IMR-90 (cell line): ENCODE measurements around the gene C8A. TPM values are rescaled to one million over a fixed set of nuclear protein-coding genes. Genes with fewer than 3 reads are reported as not detected.

ENCODE experiments used
- ATAC-seq: fragments of 200-7000 bp; cut with Tn5 transposase; 2 replicates; pipeline ENCODE4 v1.9.1; 2020; ENCODE audit warnings: low read depth, mild to moderate bottlenecking, moderate library complexity
- BruUV-seq: library from RNA; stranded (reverse); fragments of 400-500 nt; replicated peaks from 2 replicates; lab custom pipeline; 2021; lab: Mats Ljungman, UMichigan
- CTCF ChIA-PET: fragments of 300-600 bp; formaldehyde crosslinking; extraction: SDS; loops from one replicate; lab custom pipeline; 2021; ENCODE audit warnings: antibody characterized with exemption; lab: Yijun Ruan, JAX
- POLR2A ChIA-PET: fragments of 300-600 bp; sonication (Branson Sonifier 250); formaldehyde crosslinking; loops from one replicate; lab custom pipeline; 2022; ENCODE audit warnings: antibody characterized with exemption; ENCODE audit not compliant: unreplicated experiment; lab: Charles Lee
- DNase-seq: peaks from one replicate; pipeline ENCODE4 v3.0.0; 2013
- H2AFZ ChIP-seq: replicated peaks from 2 replicates; pipeline ENCODE3; 2013; ENCODE audit warnings: low read length, mild to moderate bottlenecking; ENCODE audit not compliant: poor library complexity
- H2AK5ac ChIP-seq: 2 replicates; pipeline ENCODE4 v1.6.1; 2013; ENCODE audit warnings: low read depth, low read length, inconsistent platforms
- H2AK9ac ChIP-seq: replicated peaks from 2 replicates; pipeline ENCODE3; 2013; ENCODE audit warnings: mild to moderate bottlenecking, low read depth, low read length, moderate library complexity; ENCODE audit not compliant: poor library complexity
- H2BK120ac ChIP-seq: 2 replicates; pipeline ENCODE4 v1.6.1; 2013; ENCODE audit warnings: low read depth, low read length, inconsistent platforms
- H2BK15ac ChIP-seq: 3 replicates; pipeline ENCODE4 v1.6.1; 2013; ENCODE audit warnings: low read depth, low read length, inconsistent platforms
- H2BK20ac ChIP-seq: 2 replicates; pipeline ENCODE4 v1.6.1; 2013; ENCODE audit warnings: low read depth, mild to moderate bottlenecking, inconsistent platforms, low read length, moderate library complexity
- H2BK5ac ChIP-seq: 2 replicates; pipeline ENCODE4 v1.6.1; 2013; ENCODE audit warnings: mild to moderate bottlenecking, low read depth, low read length, inconsistent platforms; ENCODE audit not compliant: poor library complexity, severe bottlenecking
- H3K14ac ChIP-seq: replicated peaks from 2 replicates; pipeline ENCODE4 v1.6.1; 2013; ENCODE audit warnings: low read depth, low read length, inconsistent platforms
- H3K18ac ChIP-seq: 2 replicates; pipeline ENCODE4 v1.6.1; 2013; ENCODE audit warnings: low read depth, low read length, control low read depth
- H3K23ac ChIP-seq: 2 replicates; pipeline ENCODE4 v1.6.1; 2013; ENCODE audit warnings: low read depth, low read length, inconsistent platforms
- H3K27ac ChIP-seq: 2 replicates; pipeline ENCODE4 v1.5.1; 2013; ENCODE audit warnings: mild to moderate bottlenecking, control low read depth, low read length; ENCODE audit not compliant: insufficient read depth
- H3K27me3 ChIP-seq: 2 replicates; pipeline ENCODE4 v1.6.1; 2013; ENCODE audit warnings: low read length; ENCODE audit not compliant: control insufficient read depth, insufficient read depth
- H3K36me3 ChIP-seq: 2 replicates; pipeline ENCODE4 v1.6.1; 2013; ENCODE audit warnings: low read length, mixed read lengths; ENCODE audit not compliant: control insufficient read depth, insufficient read depth
- H3K4ac ChIP-seq: 2 replicates; pipeline ENCODE4 v1.6.1; 2013; ENCODE audit warnings: low read depth, low read length, inconsistent platforms
- H3K4me1 ChIP-seq: 2 replicates; pipeline ENCODE4 v1.6.1; 2013; ENCODE audit warnings: low read length, mixed read lengths; ENCODE audit not compliant: control insufficient read depth, insufficient read depth
- H3K4me2 ChIP-seq: 2 replicates; pipeline ENCODE4 v1.6.1; 2013; ENCODE audit warnings: low read depth, mild to moderate bottlenecking, control low read depth, low read length, moderate library complexity
- H3K4me3 ChIP-seq: 2 replicates; pipeline ENCODE4 v1.5.1; 2013; ENCODE audit warnings: low read depth, mild to moderate bottlenecking, control low read depth, low read length, moderate library complexity; ENCODE audit not compliant: insufficient read depth
- H3K56ac ChIP-seq: 2 replicates; pipeline ENCODE4 v1.6.1; 2013; ENCODE audit warnings: low read length, inconsistent platforms; ENCODE audit not compliant: insufficient read depth; ENCODE audit errors: extremely low read depth
- H3K79me1 ChIP-seq, 2 experiments: 2 replicates each; pipeline ENCODE4 v1.6.1; 2013; ENCODE audit warnings: low read length in 2 of 2, inconsistent platforms in 1 of 2, low read depth in 1 of 2
- H3K9ac ChIP-seq: 2 replicates; pipeline ENCODE4 v1.6.1; 2013; ENCODE audit warnings: low read depth, low read length, control low read depth
- H3K9me1 ChIP-seq: 2 replicates; pipeline ENCODE4 v1.6.1; 2013; ENCODE audit warnings: low read length, inconsistent platforms; ENCODE audit not compliant: insufficient read depth
- H3K9me3 ChIP-seq: 2 replicates; pipeline ENCODE4 v1.6.1; 2013; ENCODE audit warnings: low read length; ENCODE audit not compliant: control insufficient read depth, insufficient read depth
- H4K20me1 ChIP-seq: 2 replicates; pipeline ENCODE4 v1.6.1; 2013; ENCODE audit warnings: low read length, inconsistent platforms; ENCODE audit not compliant: insufficient read depth
- H4K5ac ChIP-seq: 2 replicates; pipeline ENCODE4 v1.6.1; 2013; ENCODE audit warnings: mild to moderate bottlenecking, low read depth, low read length, control low read depth
- H4K8ac ChIP-seq, 2 experiments: 2 replicates each; pipeline ENCODE4 v1.6.1; 2013; ENCODE audit warnings: low read depth in 2 of 2, low read length in 2 of 2, control low read depth in 1 of 2, inconsistent platforms in 1 of 2
- H4K91ac ChIP-seq: 2 replicates; pipeline ENCODE4 v1.6.1; 2013; ENCODE audit warnings: low read depth, low read length, inconsistent platforms; ENCODE audit not compliant: insufficient read depth
- BHLHE40 ChIP-seq: fragments of 150-350 bp; IDR thresholded peaks from 2 replicates; pipeline ENCODE4 v1.6.1; 2016; ENCODE audit warnings: mild to moderate bottlenecking, low read depth, low read length
- FOS ChIP-seq: fragments of 150-350 bp; IDR thresholded peaks from 2 replicates; pipeline ENCODE4 v1.6.1; 2016; ENCODE audit warnings: low read depth, low read length
- MAFK ChIP-seq: IDR thresholded peaks from 2 replicates; pipeline ENCODE4 v1.6.1; 2012; ENCODE audit warnings: low read depth, low read length, improper control_type of control experiment
- MAZ ChIP-seq: IDR thresholded peaks from 2 replicates; pipeline ENCODE4 v1.6.1; 2012; ENCODE audit warnings: low read depth, mild to moderate bottlenecking, low read length, improper control_type of control experiment, moderate library complexity, borderline replicate concordance
- MXI1 ChIP-seq: IDR thresholded peaks from 2 replicates; pipeline ENCODE4 v1.6.1; 2012; ENCODE audit warnings: low read depth, mild to moderate bottlenecking, low read length, moderate library complexity, borderline replicate concordance
- NFE2L2 ChIP-seq: fragments of 150-350 bp; IDR thresholded peaks from 2 replicates; pipeline ENCODE4 v1.6.1; 2016; ENCODE audit warnings: low read depth, mild to moderate bottlenecking, low read length
- RCOR1 ChIP-seq: IDR thresholded peaks from 2 replicates; pipeline ENCODE4 v1.6.1; 2012; ENCODE audit warnings: mild to moderate bottlenecking, low read length, improper control_type of control experiment; ENCODE audit not compliant: insufficient replicate concordance
- RFX5 ChIP-seq: IDR thresholded peaks from 2 replicates; pipeline ENCODE4 v1.8.0; 2012; ENCODE audit warnings: low read depth, mild to moderate bottlenecking, low read length, moderate library complexity
- SMC3 ChIP-seq: fragments of 150-350 bp; IDR thresholded peaks from 2 replicates; pipeline ENCODE4 v1.6.1; 2016; ENCODE audit warnings: low read depth, mild to moderate bottlenecking, antibody characterized with exemption, low read length, moderate library complexity
- WGBS, 2 experiments: methylation state at CpG; one replicate each; pipeline versions ENCODE4 v1.1.5 to v1.1.7; 2013; ENCODE audit warnings: missing lambda C conversion rate in 2 of 2; ENCODE audit not compliant: insufficient read length in 1 of 2; ENCODE audit errors: extremely low coverage in 2 of 2; 5-methylcytosine and 5-hydroxymethylcytosine counted together
- dilution Hi-C: fragments of 300-500 bp; cut with HindIII; formaldehyde crosslinking; loops from one replicate; pipeline ENCODE4 v1.14.3; 2018; ENCODE audit warnings: low sequenced_read_pairs; ENCODE audit not compliant: unreplicated experiment
- in situ Hi-C: fragments of 300-500 bp; cut with MboI; formaldehyde crosslinking; loops from 3 replicates; pipeline ENCODE4 v1.14.3; 2019; ENCODE audit warnings: low sequenced_read_pairs, inconsistent platforms, mixed read lengths
- intact Hi-C: fragments of 100-400 bp; cut with micrococcal nuclease; formaldehyde crosslinking; loops from 2 replicates; pipeline ENCODE4 v1.10.0; 2022
- polyA plus RNA-seq, 3 experiments: library from polyadenylated mRNA; depleted of rRNA; stranded (reverse); fragments of >200 nt; gene quantifications; 2 replicates each; pipeline ENCODE4 v1.2.3, GENCODE V29; 2012; ENCODE audit warnings: low replicate concordance in 1 of 3
- total RNA-seq: library from RNA; depleted of rRNA; stranded (reverse); fragments of >200 nt; gene quantifications from 2 replicates; pipeline ENCODE4 v1.2.3, GENCODE V29; 2012
- TF ChIP-seq, protein P1 (sequence below): fragments of 150-350 bp; IDR thresholded peaks from 2 replicates; pipeline ENCODE4 v1.6.1; 2016; ENCODE audit warnings: low read depth, mild to moderate bottlenecking, low read length, moderate library complexity, borderline replicate concordance
- TF ChIP-seq, protein P2 (sequence below): fragments of 150-350 bp; IDR thresholded peaks from 2 replicates; pipeline ENCODE4 v1.6.1; 2017; ENCODE audit warnings: mild to moderate bottlenecking, antibody characterized with exemption, low read length, low read depth

C8A gene
- total and polyA plus RNA-seq, 2 of the 4 experiments (the other 2 are of a cell fraction): not detected

DNA sequence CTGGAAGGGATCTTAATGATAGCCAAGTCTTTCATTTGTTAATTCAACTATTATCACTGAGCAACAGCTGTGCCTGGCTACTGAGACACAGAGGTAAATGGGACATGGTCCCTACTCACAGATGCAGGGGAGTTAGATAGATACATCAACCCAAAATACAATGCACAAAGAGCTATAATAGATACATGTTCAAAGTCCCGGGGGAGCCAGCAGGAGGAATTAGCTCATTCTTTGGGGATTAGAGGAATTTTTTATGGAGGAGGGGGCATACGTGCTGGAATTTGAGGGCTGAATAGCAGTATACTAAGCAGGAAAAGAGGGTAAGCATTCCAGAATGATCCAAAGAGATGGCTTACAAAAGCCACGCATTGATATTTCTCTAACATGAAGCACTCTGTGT is 76.6 kb downstream of the C8A start:
- Histone ChIP-seq H3K23ac (no peak overlapping the region), H4K8ac (no peak overlapping the region), H3K56ac (no peak overlapping the region), H2BK20ac (no peak overlapping the region), H3K4me3 (no peak overlapping the region), H3K27ac (no peak overlapping the region), H2AK9ac (no peak overlapping the region), H3K4me1 (no peaks in the 10 kb centered on the region; the same call in 1 of the 2 replicates), H2AFZ (no peak overlapping the region), H2BK120ac (no peak overlapping the region), H4K20me1 (no peaks in the 10 kb centered on the region), H3K79me1 (no peaks in the 10 kb centered on the region), H3K4ac (no peak overlapping the region), H3K18ac (no peak overlapping the region), H3K9me3 (no peaks in the 10 kb centered on the region), H3K4me2 (no peak overlapping the region), H3K9me1 (no peaks in the 10 kb centered on the region), H3K14ac (no peak overlapping the region), H4K5ac (no peak overlapping the region), H2BK5ac (no peak overlapping the region), H4K91ac (no peak overlapping the region), H2AK5ac (no peak overlapping the region), H2BK15ac (no peak overlapping the region), H3K27me3 (no peaks in the 10 kb centered on the region), H3K36me3 (no peaks in the 10 kb centered on the region), H3K9ac (no peak overlapping the region)
- dilution Hi-C loops: no loop called here
- ChIA-PET CTCF (no interaction called here), POLR2A (no interaction called here)
- no TSS peak for BruUV-seq
- no CpG with 5 or more reads among the region's 3 CpGs for WGBS, 2 experiments
- TF ChIP-seq MXI1 (no peak), BHLHE40 (no peak), RFX5 (no peak), MAZ (no peak), RCOR1 (no peak), MAFK (no peak), SMC3 (no peak), FOS (no peak), NFE2L2 (no peak)
- TF ChIP-seq, protein P1, sequence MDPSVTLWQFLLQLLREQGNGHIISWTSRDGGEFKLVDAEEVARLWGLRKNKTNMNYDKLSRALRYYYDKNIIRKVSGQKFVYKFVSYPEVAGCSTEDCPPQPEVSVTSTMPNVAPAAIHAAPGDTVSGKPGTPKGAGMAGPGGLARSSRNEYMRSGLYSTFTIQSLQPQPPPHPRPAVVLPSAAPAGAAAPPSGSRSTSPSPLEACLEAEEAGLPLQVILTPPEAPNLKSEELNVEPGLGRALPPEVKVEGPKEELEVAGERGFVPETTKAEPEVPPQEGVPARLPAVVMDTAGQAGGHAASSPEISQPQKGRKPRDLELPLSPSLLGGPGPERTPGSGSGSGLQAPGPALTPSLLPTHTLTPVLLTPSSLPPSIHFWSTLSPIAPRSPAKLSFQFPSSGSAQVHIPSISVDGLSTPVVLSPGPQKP: no peak
- TF ChIP-seq, protein P2, sequence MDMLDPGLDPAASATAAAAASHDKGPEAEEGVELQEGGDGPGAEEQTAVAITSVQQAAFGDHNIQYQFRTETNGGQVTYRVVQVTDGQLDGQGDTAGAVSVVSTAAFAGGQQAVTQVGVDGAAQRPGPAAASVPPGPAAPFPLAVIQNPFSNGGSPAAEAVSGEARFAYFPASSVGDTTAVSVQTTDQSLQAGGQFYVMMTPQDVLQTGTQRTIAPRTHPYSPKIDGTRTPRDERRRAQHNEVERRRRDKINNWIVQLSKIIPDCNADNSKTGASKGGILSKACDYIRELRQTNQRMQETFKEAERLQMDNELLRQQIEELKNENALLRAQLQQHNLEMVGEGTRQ: no peak
- ATAC-seq (no peak), DNase-seq (no peak)
- in situ Hi-C loops: no loop called here
- intact Hi-C loops: no loop called here
